GM19328 (cell line): ENCODE measurements around the gene SUSD3.
"Not testable (repeated sequence)": the region's sequence is repeated elsewhere in the genome, so short reads cannot be mapped to it uniquely, and the experiment has no call there.

Experiments
- ATAC-seq: cut with Tn5 transposase; IDR thresholded peaks from one replicate; pipeline ENCODE4 v1.9.1; 2021; ENCODE audit warnings: mild to moderate bottlenecking, moderate library complexity; ENCODE audit not compliant: unreplicated experiment

The SUSD3 gene

GRCh38 chr9:93058355-93059010 lies at the start of gene SUSD3:
TSS of gene SUSD3 (plus strand) at chr9:93058701. CDS start at chr9:93058743, 42 bp downstream.
- peak; percentile 52 for ATAC-seq

DNA sequence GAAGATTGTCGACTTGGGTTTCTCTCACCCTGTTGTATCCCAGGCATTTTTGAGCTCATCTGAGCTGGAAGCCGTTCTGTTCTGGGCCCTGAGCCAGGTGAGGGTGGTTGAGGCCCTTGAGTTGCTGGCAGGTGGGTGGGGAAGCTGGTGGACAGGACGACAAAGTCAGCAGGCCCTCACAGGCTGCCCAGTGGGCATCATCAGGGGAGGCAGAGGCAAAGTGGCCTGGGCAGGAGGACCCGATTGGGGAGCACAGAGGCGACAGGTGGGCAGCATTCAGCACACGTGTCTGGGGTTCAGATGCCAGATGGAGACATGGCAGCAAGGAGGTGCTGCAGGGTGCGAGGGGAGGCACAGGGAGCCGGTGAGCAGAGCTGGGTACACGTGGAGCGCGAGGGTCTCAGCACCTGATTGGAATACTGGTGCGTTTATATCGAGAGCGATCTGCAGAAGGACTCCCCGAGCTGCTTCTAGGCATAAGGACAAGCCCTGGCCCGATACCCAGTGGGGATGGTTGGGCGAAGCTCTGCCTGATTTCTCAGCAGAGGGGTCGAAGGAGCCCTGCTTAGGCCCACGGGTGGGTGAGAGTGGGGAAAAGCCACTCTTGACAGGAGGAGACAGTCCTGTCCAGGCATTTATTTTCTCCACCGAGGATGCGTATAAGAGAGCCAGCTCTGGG lies 49.0 kb upstream of the SUSD3 start:
- no peak for ATAC-seq

DNA sequence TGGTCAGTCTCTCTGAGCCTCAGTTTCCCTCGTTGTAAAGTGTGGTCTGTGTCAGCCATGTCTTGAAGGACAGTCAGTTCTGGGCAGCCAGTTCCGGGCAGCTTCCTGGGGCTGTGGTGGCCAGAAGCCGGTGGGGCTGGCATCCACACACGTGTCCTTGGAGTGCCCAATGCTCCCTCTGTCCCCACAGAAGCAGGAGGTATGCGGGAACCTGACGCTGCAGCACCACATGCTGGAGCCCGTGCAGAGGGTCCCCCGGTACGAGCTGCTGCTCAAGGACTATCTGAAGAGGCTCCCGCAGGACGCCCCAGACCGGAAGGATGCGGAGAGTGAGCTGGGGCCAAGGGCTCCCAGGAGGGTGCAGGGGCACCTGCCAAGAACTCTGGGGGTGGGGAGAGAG lies 48.4 kb upstream of the SUSD3 start:
- ATAC-seq, result no peak

- no peak for ATAC-seq
Measured at GRCh38 chr9:93010704-93011103, 47.8 kb upstream of the SUSD3 start.

GRCh38 chr9:93011114-93011513 lies 47.4 kb upstream of the SUSD3 start:
- ATAC-seq, result no peak

DNA sequence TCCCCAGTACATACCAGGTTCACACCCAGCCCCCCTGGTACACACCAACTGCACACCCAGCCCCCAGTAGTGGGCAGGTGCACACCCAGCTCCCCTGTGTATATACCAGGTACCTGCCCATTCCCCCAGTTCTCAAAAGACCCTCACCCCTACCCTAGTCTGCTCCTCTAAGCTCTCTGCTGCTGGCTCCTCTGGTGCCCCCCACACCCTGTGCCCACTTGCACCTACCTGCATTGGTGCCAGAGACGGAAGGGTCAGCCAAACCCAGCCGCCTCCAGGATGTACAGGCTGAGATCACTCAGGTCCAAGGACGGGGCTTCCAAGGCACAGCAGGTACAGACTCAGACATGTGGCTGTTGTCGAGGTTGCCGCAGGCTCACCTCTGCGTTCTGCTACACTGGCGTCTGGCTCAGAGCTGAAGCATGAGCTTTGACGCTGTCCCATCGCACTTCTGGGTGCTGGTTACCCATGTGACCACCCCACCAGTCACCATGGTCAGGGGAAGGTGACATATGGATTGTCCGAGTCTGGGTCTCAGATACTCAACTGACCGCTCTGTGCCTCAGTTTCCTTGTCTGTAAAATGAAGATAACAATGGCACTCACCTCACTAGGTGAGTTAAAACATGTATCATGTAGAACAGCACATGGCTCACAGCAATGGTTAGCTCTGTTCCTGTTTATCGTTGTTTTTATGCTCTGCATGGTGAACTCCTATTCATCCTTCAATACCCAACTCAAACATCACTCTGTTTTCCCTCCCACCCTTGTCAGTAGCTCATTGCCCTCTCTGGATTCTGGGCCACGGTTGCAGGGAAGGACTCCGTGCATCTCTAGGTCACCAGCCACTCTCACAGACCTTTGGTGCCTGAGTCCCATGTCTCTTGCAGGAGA lies 45.3 kb upstream of the SUSD3 start:
- ATAC-seq, result no peak

DNA sequence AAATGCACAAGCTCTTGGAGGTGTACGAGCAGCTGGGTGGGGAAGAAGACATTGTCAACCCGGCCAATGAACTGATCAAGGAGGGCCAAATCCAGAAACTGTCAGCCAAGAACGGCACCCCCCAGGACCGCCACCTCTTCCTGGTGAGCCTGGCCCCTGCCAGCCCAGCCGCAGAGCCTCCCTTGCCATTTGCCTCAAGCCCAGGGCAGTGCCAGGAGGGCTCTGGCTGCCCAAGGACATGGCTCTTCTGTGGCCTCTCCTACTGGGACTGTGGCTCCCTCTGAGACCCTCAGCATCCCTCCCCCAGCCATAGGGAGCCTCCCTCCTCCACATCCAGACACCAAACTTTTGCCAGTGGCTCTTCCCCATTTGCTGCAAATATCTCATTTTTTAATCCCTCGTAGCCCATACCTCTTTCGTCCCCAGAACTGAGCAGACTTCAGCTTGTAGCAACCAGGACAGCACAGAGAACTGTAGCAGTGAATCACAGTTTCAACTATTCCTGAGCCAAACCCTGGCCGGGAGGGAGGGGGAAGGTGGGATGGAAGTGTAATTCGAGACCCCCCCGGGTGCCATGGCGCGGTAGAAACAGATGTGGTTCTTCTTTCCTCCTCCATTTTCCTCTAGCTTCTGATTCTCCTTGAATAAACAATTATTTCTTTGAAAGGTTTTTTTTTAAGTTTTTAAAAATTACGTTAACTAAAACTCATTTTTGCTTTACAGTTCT lies 44.5 kb upstream of the SUSD3 start:
- no peak for ATAC-seq

DNA sequence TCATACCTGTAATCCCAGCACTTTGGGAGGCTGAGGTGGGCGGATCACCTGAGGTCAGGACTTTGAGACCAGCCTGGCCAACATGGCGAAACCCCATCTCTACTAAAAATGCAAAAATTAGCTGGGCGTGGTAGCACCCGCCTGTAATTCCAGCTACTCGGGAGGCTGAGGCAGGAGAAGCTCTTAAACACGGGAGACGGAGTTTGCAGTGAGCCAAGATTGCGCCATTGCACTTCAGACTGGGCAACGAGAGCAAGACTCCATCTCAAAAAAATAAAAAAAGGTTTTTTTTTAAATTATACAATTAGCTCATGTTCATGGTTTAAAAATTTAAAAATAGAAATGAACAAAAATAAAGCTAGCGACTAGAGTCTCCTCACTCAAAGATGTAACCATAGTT lies 43.3 kb upstream of the SUSD3 start:
- ATAC-seq, result not testable (repeated sequence)

- no peak for ATAC-seq
Measured at GRCh38 chr9:93017621-93018020, 40.9 kb upstream of the SUSD3 start.

- ATAC-seq, result no peak
Measured at GRCh38 chr9:93020151-93020550, 38.4 kb upstream of the SUSD3 start.

GRCh38 chr9:93020771-93021670 lies 37.5 kb upstream of the SUSD3 start:
- ATAC-seq, result no peak

- ATAC-seq, result no peak
Measured at GRCh38 chr9:93022066-93022465, 36.4 kb upstream of the SUSD3 start.

GRCh38 chr9:93022721-93023520 lies 35.6 kb upstream of the SUSD3 start:
- no peak for ATAC-seq

- ATAC-seq, result no peak
Measured at GRCh38 chr9:93023521-93023815, 35.0 kb upstream of the SUSD3 start.

GRCh38 chr9:93024646-93024910 lies 33.9 kb upstream of the SUSD3 start:
- no peak for ATAC-seq

- no peak for ATAC-seq
Measured at GRCh38 chr9:93024986-93025630, 33.4 kb upstream of the SUSD3 start.

DNA sequence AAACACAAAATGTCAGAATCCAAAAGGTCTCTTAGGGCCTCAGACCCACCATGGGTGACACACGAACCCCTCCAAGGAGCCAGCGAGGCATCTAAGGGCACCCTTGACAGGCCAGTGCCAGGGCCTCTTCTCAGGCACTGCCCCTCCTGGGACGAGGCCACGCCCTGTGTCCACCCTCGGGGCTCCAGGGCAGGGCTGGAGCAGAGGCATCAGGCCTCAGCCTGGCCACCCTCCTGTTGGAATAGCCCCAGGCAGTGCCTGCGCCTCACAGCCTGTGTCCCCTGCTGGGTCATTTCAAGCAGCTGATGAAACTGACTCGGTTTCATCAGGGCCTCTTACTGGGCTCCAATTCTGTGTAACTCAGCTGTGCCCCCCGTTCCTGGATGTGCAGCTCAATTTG lies 32.8 kb upstream of the SUSD3 start:
- no peak for ATAC-seq

- ATAC-seq, result no peak
Measured at GRCh38 chr9:93026640-93027039, 31.9 kb upstream of the SUSD3 start.

- ATAC-seq, result no peak
Measured at GRCh38 chr9:93027750-93028149, 30.8 kb upstream of the SUSD3 start.
